H1 (cell line): ENCODE measurements around the gene LCAT. TPM values are rescaled to one million over a fixed set of nuclear protein-coding genes. Genes with fewer than 3 reads are reported as not detected.
A peak's percentile ranks its signal among the peaks of the same experiment; 100 is the strongest.

Experiments
- CTCF ChIA-PET: fragments of 300-600 bp; sonication (Branson Sonifier 250); formaldehyde crosslinking; loops from one replicate; lab custom pipeline; 2021; ENCODE audit not compliant: partially characterized antibody; lab: Charles Lee
- POLR2A ChIA-PET: fragments of 300-600 bp; sonication (Branson Sonifier 250); formaldehyde crosslinking; loops from one replicate; lab custom pipeline; 2021; ENCODE audit warnings: inconsistent platforms; ENCODE audit not compliant: partially characterized antibody; lab: Charles Lee
- DNase-seq, 2 experiments: peaks; one replicate each; pipeline versions ENCODE4 v3.0.0 to v3.0.0-alpha.2; 2010 to 2022; ENCODE audit warnings: low spot score in 2 of 2, low read depth in 1 of 2, mixed read lengths in 1 of 2
- FAIRE-seq: peaks from 2 replicates; lab custom pipeline; 2011; peaks lifted over from hg19 to GRCh38; lab: Jason Lieb, UNC
- H2AFZ ChIP-seq: 2 replicates; pipeline ENCODE4 v1.8.1; 2012; ENCODE audit warnings: low read length, inconsistent platforms
- H2AK5ac ChIP-seq: 2 replicates; pipeline ENCODE4 v1.6.1; 2013; ENCODE audit warnings: low read depth, low read length
- H2BK120ac ChIP-seq: replicated peaks from 2 replicates; pipeline ENCODE3; 2013; ENCODE audit warnings: low read depth, low read length, inconsistent platforms
- H2BK12ac ChIP-seq: 2 replicates; pipeline ENCODE4 v1.6.1; 2013; ENCODE audit warnings: low read depth, low read length
- H2BK15ac ChIP-seq: 2 replicates; pipeline ENCODE4 v1.6.1; 2013; ENCODE audit warnings: low read length
- H2BK20ac ChIP-seq: 2 replicates; pipeline ENCODE4 v1.6.1; 2013; ENCODE audit warnings: low read length
- H2BK5ac ChIP-seq: 2 replicates; pipeline ENCODE4 v1.6.1; 2013; ENCODE audit warnings: low read depth, low read length
- H3K14ac ChIP-seq: 2 replicates; pipeline ENCODE4 v1.6.1; 2013; ENCODE audit warnings: inconsistent platforms; ENCODE audit not compliant: insufficient read length
- H3K18ac ChIP-seq: 2 replicates; pipeline ENCODE4 v1.6.1; 2013; ENCODE audit warnings: low read length; ENCODE audit errors: extremely low read depth
- H3K23ac ChIP-seq: 2 replicates; pipeline ENCODE4 v1.6.1; 2013; ENCODE audit warnings: inconsistent platforms; ENCODE audit not compliant: insufficient read length
- H3K23me2 ChIP-seq: 2 replicates; pipeline ENCODE4 v1.6.1; 2013; ENCODE audit warnings: low read depth, low read length
- H3K27ac ChIP-seq: 2 replicates; pipeline ENCODE4 v1.6.1; 2011; ENCODE audit warnings: low read depth, low read length, inconsistent platforms
- H3K27me3 ChIP-seq, 4 experiments: replicated peaks in 1 of 4; 1 replicate in 1 of 4; 2 replicates in 3 of 4; pipeline versions ENCODE4 v1.6.1 to v1.8.1; 2011 to 2013; ENCODE audit warnings: low read length in 3 of 4, mild to moderate bottlenecking in 3 of 4, inconsistent platforms in 2 of 4, mixed read lengths in 2 of 4, moderate library complexity in 1 of 4; ENCODE audit not compliant: control insufficient read depth in 3 of 4, insufficient read depth in 3 of 4; ENCODE audit errors: extremely low read depth in 1 of 4
- H3K36me3 ChIP-seq, 4 experiments: 2 replicates each; pipeline versions ENCODE4 v1.6.1 to v1.8.1; 2011 to 2013; ENCODE audit warnings: mild to moderate bottlenecking in 4 of 4, low read length in 3 of 4, moderate library complexity in 2 of 4, control low read depth in 1 of 4, inconsistent platforms in 1 of 4; ENCODE audit not compliant: insufficient read depth in 4 of 4, control insufficient read depth in 2 of 4
- H3K4ac ChIP-seq: replicated peaks from 2 replicates; pipeline ENCODE3; 2013; ENCODE audit warnings: low read length, low read depth, mixed read lengths, inconsistent platforms; ENCODE audit not compliant: insufficient read length
- H3K4me1 ChIP-seq, 4 experiments: replicated peaks in 1 of 4; 1 replicate in 1 of 4; 2 replicates in 3 of 4; pipeline versions ENCODE4 v1.6.1 to v1.8.1; 2011 to 2013; ENCODE audit warnings: low read length in 3 of 4, inconsistent platforms in 2 of 4, mixed read lengths in 1 of 4; ENCODE audit not compliant: insufficient read depth in 4 of 4, control insufficient read depth in 3 of 4
- H3K4me2 ChIP-seq, 2 experiments: 2 replicates each; pipeline versions ENCODE4 v1.6.1 to v1.8.1; 2011 to 2013; ENCODE audit warnings: low read depth in 2 of 2, low read length in 2 of 2, control low read depth in 1 of 2, inconsistent platforms in 1 of 2, mild to moderate bottlenecking in 1 of 2; ENCODE audit not compliant: insufficient read depth in 1 of 2
- H3K4me3 ChIP-seq, 4 experiments: fragments of 200-600, 300-600 bp in 1 of 4; sonication (generic), shearing (Covaris generic), sonication (Bioruptor Twin) in 1 of 4; 2 replicates each; pipeline versions ENCODE4 v1.5.1 to v1.8.1; 2011 to 2016; ENCODE audit warnings: low read length in 4 of 4, low read depth in 3 of 4, control low read depth in 2 of 4, inconsistent platforms in 2 of 4, mild to moderate bottlenecking in 2 of 4, mixed read lengths in 1 of 4, moderate library complexity in 1 of 4; ENCODE audit not compliant: insufficient read depth in 2 of 4; ENCODE audit errors: extremely low read depth in 1 of 4
- H3K56ac ChIP-seq: replicated peaks from 2 replicates; pipeline ENCODE3; 2013; ENCODE audit warnings: low read depth, mild to moderate bottlenecking, mixed read lengths, low read length, inconsistent platforms; ENCODE audit not compliant: insufficient read length
- H3K79me1 ChIP-seq: 2 replicates; pipeline ENCODE4 v1.6.1; 2013; ENCODE audit warnings: low read depth, low read length, control low read depth
- H3K79me2 ChIP-seq, 2 experiments: 2 replicates each; pipeline versions ENCODE4 v1.6.1 to v1.8.1; 2012 to 2013; ENCODE audit warnings: low read length in 2 of 2, mild to moderate bottlenecking in 2 of 2, inconsistent platforms in 1 of 2; ENCODE audit not compliant: insufficient read depth in 2 of 2, control insufficient read depth in 1 of 2
- H3K9ac ChIP-seq, 4 experiments: replicated peaks in 1 of 4; 1 replicate in 1 of 4; 2 replicates in 3 of 4; pipeline versions ENCODE4 v1.6.1 to v1.8.1; 2011 to 2013; ENCODE audit warnings: low read depth in 3 of 4, low read length in 3 of 4, control low read depth in 2 of 4, mild to moderate bottlenecking in 2 of 4, moderate library complexity in 2 of 4, inconsistent platforms in 1 of 4; ENCODE audit errors: extremely low read depth in 1 of 4
- H3K9me3 ChIP-seq, 2 experiments: 2 replicates each; pipeline versions ENCODE4 v1.6.1 to v1.8.1; 2012 to 2013; ENCODE audit warnings: mild to moderate bottlenecking in 2 of 2, moderate library complexity in 2 of 2, control low read depth in 1 of 2, inconsistent platforms in 1 of 2, low read depth in 1 of 2, low read length in 1 of 2, mixed read lengths in 1 of 2; ENCODE audit not compliant: insufficient read depth in 2 of 2
- H4K20me1 ChIP-seq, 2 experiments: replicated peaks in 1 of 2; 2 replicates each; pipeline versions ENCODE3 to v1.8.1; 2011 to 2013; ENCODE audit warnings: inconsistent platforms in 2 of 2, low read length in 2 of 2, mild to moderate bottlenecking in 1 of 2; ENCODE audit not compliant: insufficient read depth in 2 of 2, control insufficient read depth in 1 of 2
- H4K5ac ChIP-seq: 2 replicates; pipeline ENCODE4 v1.6.1; 2013; ENCODE audit warnings: low read length, low read depth, mixed read lengths, inconsistent platforms; ENCODE audit not compliant: insufficient read length
- H4K8ac ChIP-seq: 2 replicates; pipeline ENCODE4 v1.8.0; 2013; ENCODE audit warnings: mild to moderate bottlenecking, moderate library complexity, low read length, inconsistent platforms; ENCODE audit not compliant: insufficient read depth; ENCODE audit errors: extremely low read depth
- H4K91ac ChIP-seq: replicated peaks from 2 replicates; pipeline ENCODE3; 2013; ENCODE audit warnings: low read length, mixed read lengths, inconsistent platforms; ENCODE audit not compliant: insufficient read length
- BACH1 ChIP-seq: IDR thresholded peaks from 2 replicates; pipeline ENCODE4 v1.6.1; 2012; ENCODE audit warnings: low read length, improper control_type of control experiment
- GABPA ChIP-seq: IDR thresholded peaks from 2 replicates; pipeline ENCODE4 v1.6.1; 2011; ENCODE audit warnings: mild to moderate bottlenecking, low read length, moderate library complexity, borderline replicate concordance; ENCODE audit not compliant: insufficient read depth
- GTF2F1 ChIP-seq: IDR thresholded peaks from 2 replicates; pipeline ENCODE4 v1.6.1; 2012; ENCODE audit warnings: low read depth, low read length, improper control_type of control experiment, borderline replicate concordance
- JUN ChIP-seq: IDR thresholded peaks from 2 replicates; pipeline ENCODE4 v1.6.1; 2011; ENCODE audit warnings: low read depth, mild to moderate bottlenecking, improper control_type of control experiment, low read length
- JUND ChIP-seq: IDR thresholded peaks from 2 replicates; pipeline ENCODE4 v1.6.1; 2011; ENCODE audit warnings: mild to moderate bottlenecking, improper control_type of control experiment, low read length
- KDM4A ChIP-seq: IDR thresholded peaks from one replicate; pipeline ENCODE4 v1.7.1; 2012; ENCODE audit warnings: low read depth, mild to moderate bottlenecking, moderate library complexity, low read length, inconsistent platforms; ENCODE audit not compliant: severe bottlenecking
- POLR2A ChIP-seq, 2 experiments: IDR thresholded peaks; 1 replicate in 1 of 2; 2 replicates in 1 of 2; pipeline ENCODE4 v1.6.1; 2011; ENCODE audit warnings: low read depth in 2 of 2, low read length in 2 of 2, mild to moderate bottlenecking in 2 of 2; ENCODE audit errors: control extremely low read depth in 1 of 2
- POLR2AphosphoS5 ChIP-seq: IDR thresholded peaks from 2 replicates; pipeline ENCODE4 v1.6.1; 2011; ENCODE audit warnings: low read depth, low read length
- RBBP5 ChIP-seq: IDR thresholded peaks from 2 replicates; pipeline ENCODE4 v1.7.1; 2012; ENCODE audit warnings: low read depth, mild to moderate bottlenecking, inconsistent platforms, low read length, moderate library complexity, borderline replicate concordance
- SP1 ChIP-seq: IDR thresholded peaks from 2 replicates; pipeline ENCODE4 v1.6.1; 2011; ENCODE audit warnings: low read depth, low read length
- SP2 ChIP-seq: IDR thresholded peaks from 2 replicates; pipeline ENCODE4 v1.6.1; 2012; ENCODE audit warnings: mild to moderate bottlenecking, low read length, inconsistent platforms
- SP4 ChIP-seq: IDR thresholded peaks from 2 replicates; pipeline ENCODE4 v1.6.1; 2012; ENCODE audit warnings: low read length, inconsistent platforms
- SUZ12 ChIP-seq: fragments of 200-600 bp; sonication (generic); IDR thresholded peaks from 2 replicates; pipeline ENCODE4 v1.6.1; 2012; ENCODE audit warnings: mild to moderate bottlenecking, inconsistent platforms, low read length, moderate library complexity, mixed read lengths
- TAF1 ChIP-seq: IDR thresholded peaks from 2 replicates; pipeline ENCODE4 v1.6.1; 2011; ENCODE audit warnings: mild to moderate bottlenecking, low read depth, low read length
- WGBS, 2 experiments: shearing (Covaris generic) in 1 of 2; methylation state at CpG; one replicate each; pipeline versions ENCODE4 v1.1.6 to v1.1.7; 2013 to 2015; ENCODE audit warnings: low lambda C conversion rate in 2 of 2, mixed read lengths in 2 of 2, inconsistent platforms in 1 of 2, low coverage in 1 of 2, missing lambda C conversion rate in 1 of 2; ENCODE audit not compliant: insufficient replicate concordance in 2 of 2, insufficient coverage in 1 of 2, insufficient read length in 1 of 2; ENCODE audit errors: extremely low coverage in 1 of 2, missing lambda C conversion rate in 1 of 2; 5-methylcytosine and 5-hydroxymethylcytosine counted together
- polyA plus RNA-seq, 7 experiments: library from polyadenylated mRNA; depleted of rRNA in 3 of 7; stranded (reverse) in 5 of 7; unstranded in 2 of 7; fragments of >200 nt in 5 of 7; fragments of 200-250 nt in 2 of 7; gene quantifications; 1 replicate in 5 of 7; 2 replicates in 1 of 7; 4 replicates in 1 of 7; pipeline versions ENCODE4 v1.2.1 to v1.2.3, GENCODE V29; 2011 to 2013; ENCODE audit warnings: missing spikeins in 2 of 7, mixed read lengths in 2 of 7
- total RNA-seq: library from RNA; stranded (reverse); fragmentation: NEBNext Ultra II Directional; extraction: Animal tissue kit (Norgen Biotek cat#: 25700); gene quantifications from 2 replicates; pipeline ENCODE4 v1.2.1, GENCODE V29; 2021

The LCAT gene
- total and polyA plus RNA-seq, 2 of the 8 experiments (the other 6 are each of a cell fraction or from before 2014, with no cell fraction given) = 9.4 to 19.6 TPM

GRCh38 chr16:67914758-67915495 lies 29.0 kb downstream of the LCAT start:
- Histone ChIP-seq H3K4me3 (no peak overlapping the region), H4K91ac (no peak overlapping the region), H3K4me1 (peaks cover 0 to 10% (median 4%) of the 10 kb centered on the region in 4 experiments; a peak in 6 of 7 replicates), H3K27me3 (no peaks in the 10 kb centered on the region), H3K4me2 (0 out of 4 replicates have a peak overlapping the region, but pooled peaks have one; percentile 6 to 12), H4K5ac (no peak overlapping the region), H2BK120ac (no peak overlapping the region), H3K9me3 (no peaks in the 10 kb centered on the region), H3K56ac (no peak overlapping the region), H3K4ac (no peak overlapping the region), H2AK5ac (no peak overlapping the region), H4K20me1 (peaks cover 2 to 5% of the 10 kb centered on the region in 2 experiments), H3K27ac (peak overlapping the region; percentile 22; the same call in 1 of the 2 replicates), H2AFZ (no peak overlapping the region), H2BK20ac (no peak overlapping the region), H3K18ac (peak overlapping the region; percentile 24; the same call in 1 of the 2 replicates), H4K8ac (no peak overlapping the region), H2BK12ac (no peak overlapping the region), H3K9ac (peak overlapping the region in 1 of 4 experiments; percentile 56; a peak in 2 of 7 replicates), H3K14ac (no peak overlapping the region), H3K36me3 (peaks cover 0 to under 1% (median 0%) of the 10 kb centered on the region in 4 experiments; a peak in 2 of 8 replicates), H3K79me2 (no peaks in the 10 kb centered on the region; a peak in 1 of 4 replicates), H2BK5ac (no peak overlapping the region; the same call in 1 of the 2 replicates), H3K79me1 (peaks cover 10% of the 10 kb centered on the region), H2BK15ac (no peak overlapping the region), H3K23me2 (no peaks in the 10 kb centered on the region), H3K23ac (no peak overlapping the region)
- no peak for DNase-seq
- no peak for FAIRE-seq
- WGBS, 2 experiments = 78% methylated on average over 7 of the region's 7 CpGs; no CpG with 5 or more reads in 1 of the 2 experiments
- ChIA-PET POLR2A (interaction anchor here (0.9 to 2.0 kb wide), 9 partner anchors 10 to 143 kb away, joined by 3 to 9 read pairs (median 3); partner anchors contain the start of genes PSKH1 and PSMB10), CTCF (interaction anchor here (0.7 to 4.1 kb wide), 14 partner anchors 11 to 401 kb away, joined by 3 to 39 read pairs (median 4); partner anchors contain the start of genes LCAT and NRN1L)
- TF ChIP-seq SP1 (no peak), RBBP5 (no peak), KDM4A (no peak), TAF1 (no peak), GABPA (no peak), POLR2A (IDR thresholded peaks at IDR 0.05; ENCODE audit: control extremely low read depth in 1 of 2, low read depth in 2 of 2, low read length in 2 of 2) (no peak), BACH1 (no peak), JUND (no peak), JUN (no peak), SP4 (no peak), SUZ12 (no peak), SP2 (no peak), POLR2AphosphoS5 (no peak), GTF2F1 (no peak)
